ENCODE measurements around the gene PLEKHA1. TPM values are rescaled to one million over a fixed set of nuclear protein-coding genes. Genes with fewer than 3 reads are reported as not detected.

PLEKHA1 gene
- total and polyA plus RNA-seq, 2 experiments from 2014 or later = 25.8 to 36.6 TPM

- no peak overlapping the region for H3K4me3 Mint-ChIP-seq
- H3K27me3 Mint-ChIP-seq (ENCODE audit: insufficient read depth, low read depth, poor library complexity) = peaks cover 2% of the 10 kb centered on the region
- no peak overlapping the region for H2AFZ ChIP-seq
- no peak overlapping the region for H3K4me3 ChIP-seq
- peaks cover 91% of the 10 kb centered on the region for H3K79me2 ChIP-seq (replicated peaks; ENCODE audit: insufficient read depth)
- H3K36me3 Mint-ChIP-seq (ENCODE audit: low read depth) = peaks cover 9% of the 10 kb centered on the region; the same call in 2 of the 3 replicates
- H3K27ac Mint-ChIP-seq = no peak overlapping the region
- 0 out of 2 replicates have a peak, but pooled peaks cover 5% of the 10 kb centered on the region for H3K4me1 ChIP-seq (ENCODE audit: insufficient read depth)
- no peaks in the 10 kb centered on the region for H3K9me2 ChIP-seq (ENCODE audit: insufficient read depth)
- no peaks in the 10 kb centered on the region for H3F3A ChIP-seq (replicated peaks; ENCODE audit: low read depth)
- H3K27ac ChIP-seq (ENCODE audit: low read depth) = no peak overlapping the region
- DNase-seq (ENCODE audit: low spot score) (no peak), ATAC-seq (no peak)
- H3K4me1 Mint-ChIP-seq = peaks cover 2% of the 10 kb centered on the region; the same call in 2 of the 3 replicates
- no peaks in the 10 kb centered on the region for H3K27me3 ChIP-seq (ENCODE audit: insufficient read depth)
- TF ChIP-seq EZH2phosphoT487 (IDR thresholded peaks at IDR 0.05; ENCODE audit: unreplicated experiment) = no peak
- no peak for TF ChIP-seq ETS1 (IDR thresholded peaks at IDR 0.05)
- no peak for TF ChIP-seq ZNF331 (CRISPR knock-in tag; IDR thresholded peaks at IDR 0.05; ENCODE audit: low read depth)
- TF ChIP-seq POLR2AphosphoS5 (IDR thresholded peaks at IDR 0.05; ENCODE audit: low read depth) = no peak
- TF ChIP-seq JUNB (IDR thresholded peaks at IDR 0.05; ENCODE audit: unreplicated experiment) = no peak
- no peak for TF ChIP-seq STAT1 (IDR thresholded peaks at IDR 0.05; ENCODE audit: unreplicated experiment)
- TF ChIP-seq NANOG (IDR thresholded peaks at IDR 0.05; ENCODE audit: borderline replicate concordance) = no peak
- no peak for TF ChIP-seq ZNF462 (CRISPR knock-in tag; IDR thresholded peaks at IDR 0.05)
- TF ChIP-seq REST (IDR thresholded peaks at IDR 0.05; ENCODE audit: unreplicated experiment) = no peak
- TF ChIP-seq CTCF (conservative IDR thresholded peaks at IDR 0.05; ENCODE audit: low read depth in 2 of 2) = no peak
- TF ChIP-seq ZNF114 (CRISPR knock-in tag; IDR thresholded peaks at IDR 0.05) = no peak
- TF ChIP-seq EZH2 (IDR thresholded peaks at IDR 0.05; ENCODE audit: low read depth, unreplicated experiment) = no peak
- no peak for TF ChIP-seq CREB1 (CRISPR knock-in tag; IDR thresholded peaks at IDR 0.05; ENCODE audit: low read depth)
- H3K4me2 ChIP-seq = no peak overlapping the region
- no peaks in the 10 kb centered on the region for H3K36me3 ChIP-seq (ENCODE audit: insufficient read depth)
- H4K20me1 ChIP-seq (replicated peaks; ENCODE audit: insufficient read depth) = peaks cover 16% of the 10 kb centered on the region
- no peaks in the 10 kb centered on the region; the same call in 2 of the 3 replicates for H3K9me3 Mint-ChIP-seq
These were observed 7.2 kb downstream of the PLEKHA1 start for GRCh38 chr10:122381680-122382079.
